NCI-H2171 treated with DMSO at 0.1 percent for 48 hours (cell line): Measurements from ENCODE around the gene FGF12.

Experiments
- DNase-seq: peaks from one replicate; lab custom pipeline; 2025; lab: John Stamatoyannopoulos, UW

The FGF12 gene

DNA sequence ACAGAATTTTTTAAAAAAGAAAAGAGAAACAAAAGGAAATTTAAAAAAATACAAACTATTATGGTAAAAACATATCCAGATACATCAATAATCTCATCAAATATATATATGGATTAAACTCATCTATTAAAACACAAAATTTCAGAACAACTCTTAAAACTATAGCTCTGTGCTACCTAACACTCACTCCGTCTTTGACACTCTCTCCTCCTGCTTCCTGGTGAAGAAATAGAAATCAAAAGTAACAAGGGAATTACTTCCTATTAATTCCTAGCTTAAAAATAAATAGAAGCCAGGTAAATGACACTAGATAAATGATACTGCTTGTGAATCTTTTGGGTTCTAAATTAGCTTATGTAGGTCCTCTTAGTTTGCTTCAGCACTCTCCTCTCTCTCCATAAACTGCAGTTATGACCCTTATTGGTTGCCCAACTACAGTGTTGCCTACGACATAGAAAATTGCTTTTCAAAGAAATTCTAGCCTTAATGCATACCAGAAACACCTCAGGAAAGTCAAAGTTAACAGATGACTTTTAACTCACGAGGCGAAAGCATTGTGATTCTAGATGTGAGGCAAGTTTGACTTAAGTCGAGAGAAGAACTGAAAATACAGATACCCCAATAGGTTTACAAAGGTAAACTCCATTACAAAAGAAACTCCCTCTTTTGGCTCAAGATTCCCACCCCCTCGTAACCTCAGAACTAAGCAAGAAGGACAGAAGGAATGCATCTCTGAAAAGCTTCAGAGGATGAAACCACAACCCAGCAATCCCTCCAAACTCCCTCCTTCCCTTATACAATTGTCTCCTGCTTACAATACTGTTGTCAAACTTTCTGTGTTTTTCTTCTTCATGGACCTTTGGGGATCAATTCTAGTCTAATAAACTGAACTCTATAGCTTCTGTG is 394.7 kb downstream of the FGF12 start:
- DNase-seq: no peak

DNA sequence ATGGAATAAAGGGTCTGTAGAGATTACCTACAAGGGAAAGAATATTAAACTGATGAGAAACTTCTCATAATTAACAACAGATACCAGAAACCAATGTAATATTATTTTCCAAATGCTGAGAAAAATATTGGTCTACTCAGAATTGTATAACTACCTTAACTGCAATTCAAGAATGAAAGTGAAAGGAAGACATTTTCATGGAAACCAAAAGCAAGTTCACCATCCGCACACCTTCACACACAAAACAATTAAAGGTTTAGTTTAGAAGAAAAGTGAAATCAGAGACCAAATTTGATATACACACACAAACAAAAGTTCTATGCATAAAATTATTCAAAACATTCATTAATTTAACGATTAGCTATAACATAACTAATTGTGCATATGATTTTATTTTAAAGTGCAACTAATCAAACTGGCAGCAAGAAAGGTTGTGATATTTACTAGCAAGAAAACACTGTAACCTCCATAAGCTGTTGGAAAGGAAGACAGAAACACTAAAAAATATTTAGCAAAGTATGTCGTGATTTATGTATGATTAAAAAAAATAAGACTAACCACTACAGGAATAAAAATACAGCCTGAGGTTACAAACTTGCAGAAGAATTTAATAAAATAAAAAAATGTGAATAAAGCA is 395.5 kb downstream of the FGF12 start:
- DNase-seq: no peak

DNA sequence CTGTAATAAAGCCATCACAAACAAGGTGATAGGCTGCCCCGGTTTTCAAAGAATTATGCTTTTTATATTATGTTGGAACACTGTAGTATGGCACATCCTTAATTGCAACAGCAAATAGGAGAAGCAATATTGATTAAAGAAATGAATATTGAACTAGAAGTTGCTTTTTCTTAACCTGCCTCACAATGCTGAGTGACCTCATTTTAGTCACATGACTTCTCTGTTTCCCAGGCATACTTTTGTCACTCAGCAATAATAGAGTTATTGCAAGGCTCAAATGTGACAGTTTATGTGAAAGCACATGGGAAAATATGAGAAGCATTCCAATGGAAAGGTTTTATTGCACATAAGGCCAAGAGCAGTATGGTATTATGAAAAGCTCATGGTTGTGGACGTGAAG is 400.7 kb downstream of the FGF12 start:
- no peak for DNase-seq

DNA sequence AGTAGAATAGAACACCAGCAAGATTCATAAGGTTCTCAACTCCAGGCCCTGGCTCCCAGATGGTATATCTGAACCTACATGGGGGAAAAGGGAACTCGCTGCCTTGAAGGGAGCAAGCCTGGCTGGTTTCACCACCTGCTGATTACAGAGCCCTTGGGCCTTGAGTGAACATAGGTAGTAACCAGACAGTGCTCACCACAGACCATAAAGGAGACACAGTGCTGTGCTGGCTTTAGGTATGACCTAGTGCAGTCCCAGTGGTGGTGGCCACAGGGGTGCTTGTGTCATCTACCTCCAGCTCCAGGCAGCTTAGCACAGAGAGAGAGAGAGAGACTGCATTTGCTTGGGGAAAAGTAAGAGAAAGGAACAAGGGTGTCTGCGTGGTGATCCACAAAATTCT is 409.8 kb downstream of the FGF12 start:
- DNase-seq: no peak

DNA sequence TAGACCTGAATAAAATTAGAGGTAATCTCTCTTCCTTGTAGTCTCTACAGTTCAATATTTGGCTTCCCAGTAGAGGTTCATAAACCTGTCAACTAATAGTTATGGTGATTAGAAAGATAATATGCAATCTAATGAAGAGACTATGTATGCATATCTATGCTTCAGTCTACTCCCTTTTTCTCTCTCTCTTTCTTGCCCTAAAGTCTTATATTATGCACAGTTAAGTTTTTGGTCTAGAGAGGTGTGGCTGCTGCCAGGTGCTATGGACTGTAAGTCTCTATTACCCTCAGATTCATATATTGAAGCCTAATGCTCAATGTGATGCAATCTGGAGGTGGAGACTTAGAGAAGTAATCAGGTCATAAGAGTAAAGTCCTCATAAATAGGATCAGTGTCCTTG is 413.7 kb downstream of the FGF12 start:
- DNase-seq: no peak

DNA sequence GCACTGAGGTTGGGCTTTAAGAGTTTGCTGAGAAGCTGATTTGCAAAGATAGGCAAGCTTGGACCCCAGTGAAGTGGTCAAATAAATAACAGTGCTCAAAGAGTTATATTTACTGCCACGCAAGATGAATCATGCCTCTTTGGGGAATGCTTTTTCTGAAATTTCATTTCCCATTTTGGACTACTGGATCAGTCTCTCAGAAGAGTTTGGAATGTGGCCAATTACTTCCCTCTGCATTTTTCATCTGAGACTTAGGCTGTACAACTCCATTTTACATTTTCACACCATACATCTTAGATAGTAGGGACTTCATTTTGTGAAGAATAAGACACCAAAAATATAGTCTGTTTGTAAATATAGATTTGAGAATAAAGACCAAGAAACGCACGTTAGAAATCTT is 419.7 kb downstream of the FGF12 start:
- DNase-seq: no peak

DNA sequence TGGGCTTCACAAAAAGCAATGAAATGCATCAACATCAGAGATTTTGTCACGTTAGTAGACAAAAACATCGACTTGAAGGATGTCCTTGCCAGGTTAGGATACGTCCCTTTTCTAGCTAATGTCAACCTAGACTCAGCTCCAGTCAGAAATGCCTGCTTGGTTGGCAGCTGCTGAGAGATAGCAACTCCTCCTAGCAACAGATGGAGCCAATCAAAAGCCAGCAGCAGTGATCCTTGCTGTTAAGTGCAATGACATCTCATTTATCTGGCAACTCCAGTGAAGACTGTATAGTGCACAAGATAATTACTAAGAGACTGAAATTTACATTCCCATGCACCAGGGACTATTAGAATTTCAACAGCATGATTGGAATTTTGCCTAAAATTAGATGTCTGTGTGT is 424.1 kb downstream of the FGF12 start:
- DNase-seq: peak; percentile 70

DNA sequence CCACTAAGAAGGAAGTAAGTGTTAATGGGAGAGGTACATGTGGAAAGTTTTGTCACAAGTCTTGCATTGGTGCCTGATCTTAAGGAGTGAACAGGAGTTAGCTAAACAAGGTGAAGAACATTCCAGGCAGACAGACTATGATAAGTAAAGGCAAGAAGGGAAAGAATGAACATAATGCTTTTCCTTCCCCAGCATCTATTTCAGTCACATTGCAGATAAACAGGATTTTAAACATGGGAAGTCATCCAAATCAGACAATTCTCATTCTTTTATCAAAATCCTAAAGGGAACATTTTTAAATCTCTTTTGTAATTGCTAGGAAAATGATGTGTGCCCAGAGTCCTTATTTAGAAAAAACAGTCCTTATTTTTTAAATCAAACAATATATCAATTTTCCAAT is 424.6 kb downstream of the FGF12 start:
- no peak for DNase-seq

DNA sequence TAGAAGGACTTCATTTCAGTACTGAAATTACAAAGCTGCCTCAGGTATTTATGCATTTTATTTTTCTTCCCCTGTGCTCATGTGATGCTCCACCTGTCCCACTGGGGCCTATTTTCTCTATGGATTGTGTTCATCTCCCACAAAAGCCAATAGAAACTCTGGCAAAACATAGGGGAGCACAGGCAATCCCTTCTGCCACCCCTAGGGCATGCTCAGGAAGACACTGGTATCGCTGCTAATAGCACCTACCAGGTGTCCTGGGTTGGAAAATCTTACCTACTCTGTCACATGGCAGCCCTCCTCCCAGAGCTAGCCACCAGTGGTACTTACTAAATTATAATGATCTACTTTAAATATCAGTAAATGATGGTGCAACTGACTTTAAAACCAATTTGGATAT is 427.4 kb downstream of the FGF12 start:
- no peak for DNase-seq

DNA sequence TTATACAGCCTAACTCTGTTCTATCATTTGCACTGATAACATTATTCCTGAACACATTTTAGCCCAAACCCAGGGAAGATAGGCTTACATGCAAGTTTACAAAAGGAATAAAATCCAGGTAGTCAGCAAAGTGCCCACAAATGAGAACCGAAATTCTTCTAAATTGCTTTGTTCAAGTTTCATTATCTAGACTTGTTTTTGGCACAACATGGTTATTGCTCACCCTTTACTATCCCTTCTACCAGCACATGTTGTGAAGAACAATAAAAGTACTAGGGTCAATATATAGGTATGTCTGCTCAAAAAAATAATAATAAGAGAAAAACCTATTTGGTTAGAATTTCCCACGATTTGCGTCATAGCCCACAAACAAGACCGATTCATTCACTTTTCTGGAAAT is 430.5 kb downstream of the FGF12 start:
- DNase-seq: no peak

DNA sequence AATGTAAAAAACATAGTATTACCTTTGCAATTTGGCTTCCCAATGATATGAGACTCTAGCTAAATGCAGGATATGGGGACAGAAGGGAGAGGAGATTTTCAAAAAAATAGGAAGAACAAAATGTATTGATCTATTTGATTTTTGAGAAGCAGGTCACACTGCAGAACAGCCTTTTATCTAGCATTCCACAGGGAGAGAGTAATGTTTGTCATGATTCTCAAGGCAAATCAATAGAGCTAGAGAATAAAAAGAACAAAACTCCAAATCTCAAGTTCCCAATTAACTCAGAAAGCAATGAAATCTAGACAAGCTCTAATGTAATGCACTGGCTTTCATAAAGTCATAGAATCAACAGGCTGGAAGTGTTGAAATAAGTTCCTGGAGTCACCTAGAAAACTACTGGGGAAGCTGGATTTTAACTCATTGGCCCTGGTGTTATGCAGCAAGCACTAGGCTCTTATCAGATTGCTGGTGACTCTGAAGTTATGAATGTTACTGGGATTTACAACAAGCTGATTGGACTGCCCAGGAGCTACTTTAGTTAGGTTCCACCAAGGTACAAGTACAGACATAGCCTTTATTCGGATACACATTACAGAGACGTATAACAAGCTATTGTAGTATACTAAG is 442.8 kb downstream of the FGF12 start:
- DNase-seq: no peak

DNA sequence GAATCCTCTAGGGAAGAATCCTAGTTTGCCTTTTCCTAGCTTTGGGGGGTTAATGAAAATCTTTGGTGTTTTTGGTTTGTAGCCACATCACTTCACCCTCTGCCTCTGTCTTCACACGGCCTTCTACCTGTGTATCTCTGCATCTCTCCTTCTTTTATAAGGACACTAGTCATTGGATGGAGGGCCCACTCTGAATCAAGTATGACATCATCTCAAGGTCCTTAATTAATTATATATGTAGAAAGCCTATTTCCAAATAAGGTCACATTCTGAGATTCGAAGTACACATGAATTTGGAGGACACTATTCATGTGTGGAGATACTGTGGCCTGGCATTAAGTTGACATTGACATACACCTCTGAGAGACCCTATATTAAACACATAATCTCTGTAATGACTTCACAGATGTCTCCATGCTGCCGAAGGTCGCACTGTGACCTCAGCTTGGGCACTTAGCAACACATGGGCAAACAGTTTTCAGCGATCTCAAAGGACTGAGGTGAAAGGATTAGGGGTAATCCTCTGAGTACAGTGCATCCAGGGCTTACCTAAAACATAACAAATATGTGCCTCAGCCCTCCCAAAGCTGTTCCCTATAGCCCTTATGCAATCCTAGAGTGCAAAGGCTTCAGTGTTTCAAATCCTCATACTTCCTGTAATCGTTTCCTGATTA is 446.0 kb downstream of the FGF12 start:
- no peak for DNase-seq

DNA sequence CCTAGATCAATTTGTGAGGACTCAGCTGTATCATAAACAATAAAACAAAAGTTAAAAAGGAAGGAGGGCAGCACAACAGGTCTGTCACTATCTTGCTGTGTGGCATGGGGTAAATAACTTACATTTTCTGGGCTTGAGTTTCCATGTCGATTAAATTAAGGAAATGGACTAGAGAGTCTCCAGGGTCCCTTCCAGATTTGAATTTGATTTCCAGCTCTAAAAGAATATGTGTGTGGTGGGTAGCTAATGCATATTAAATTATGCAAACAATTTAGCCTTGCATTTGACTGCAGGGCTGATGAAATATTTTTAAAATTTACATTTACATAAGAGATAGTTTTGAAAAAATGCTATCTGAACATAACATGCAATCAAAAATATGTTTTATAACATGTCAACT is 447.7 kb downstream of the FGF12 start:
- no peak for DNase-seq

DNA sequence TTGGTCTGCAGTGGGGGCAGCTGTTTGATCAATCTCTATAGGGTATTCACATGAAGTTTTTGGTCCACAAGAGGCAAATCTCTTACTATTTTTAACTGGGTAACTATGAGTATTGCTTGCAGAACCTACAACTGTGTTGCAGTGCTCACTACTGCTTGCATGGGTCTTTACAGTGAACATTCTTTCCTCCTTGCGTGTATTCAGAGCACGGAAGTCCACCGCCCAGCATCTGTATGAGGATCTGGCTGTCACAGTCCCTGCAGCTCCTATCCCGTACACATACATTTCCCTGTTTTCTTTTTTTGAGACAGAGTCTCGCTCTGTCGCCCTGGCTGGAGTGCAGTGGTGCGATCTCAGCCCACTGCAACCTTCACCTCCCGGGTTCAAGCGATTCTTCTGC is 449.9 kb downstream of the FGF12 start:
- no peak for DNase-seq

DNA sequence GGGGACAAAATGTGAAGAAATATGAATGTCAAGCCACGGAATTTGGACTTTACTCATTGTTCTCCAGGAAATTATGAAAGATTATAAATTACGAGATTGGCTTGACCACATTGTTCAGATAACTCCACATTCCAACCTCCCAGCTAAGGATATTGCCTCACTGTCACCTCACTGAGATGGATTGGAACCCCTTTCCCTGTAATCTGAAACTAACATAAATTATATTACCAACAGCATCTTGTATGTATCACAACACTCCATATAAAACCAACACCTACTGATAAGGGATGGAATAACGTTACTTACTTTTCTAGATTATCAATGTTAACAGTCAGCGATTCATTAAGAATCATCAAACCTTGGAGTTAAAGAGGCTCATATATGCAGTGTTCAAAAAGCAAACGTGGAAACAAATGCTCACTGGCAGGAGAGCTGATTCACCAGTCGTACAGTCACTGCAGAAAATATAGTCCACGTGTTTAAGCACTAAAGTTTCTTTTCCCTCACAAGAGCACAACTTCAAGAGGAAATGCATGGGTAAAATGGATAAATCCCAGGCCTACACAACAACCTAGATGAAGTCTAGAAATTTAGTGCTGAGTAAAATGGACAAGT is 451.5 kb downstream of the FGF12 start:
- no peak for DNase-seq

DNA sequence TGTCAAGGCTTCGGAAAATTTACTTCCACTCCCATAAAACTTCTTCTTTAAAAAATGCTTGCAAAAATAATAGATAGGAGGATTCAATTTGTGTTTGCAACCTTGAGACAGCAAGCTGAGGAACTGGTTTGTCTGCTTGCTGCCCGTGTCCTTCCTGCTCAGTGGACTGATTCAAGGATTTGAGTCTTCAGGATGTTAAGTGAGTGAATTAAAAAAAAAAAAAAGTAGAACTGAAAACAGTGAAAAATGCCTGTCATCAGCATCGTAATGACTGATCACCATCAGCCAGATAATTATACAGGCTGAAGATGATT is 453.7 kb downstream of the FGF12 start:
- DNase-seq: no peak

DNA sequence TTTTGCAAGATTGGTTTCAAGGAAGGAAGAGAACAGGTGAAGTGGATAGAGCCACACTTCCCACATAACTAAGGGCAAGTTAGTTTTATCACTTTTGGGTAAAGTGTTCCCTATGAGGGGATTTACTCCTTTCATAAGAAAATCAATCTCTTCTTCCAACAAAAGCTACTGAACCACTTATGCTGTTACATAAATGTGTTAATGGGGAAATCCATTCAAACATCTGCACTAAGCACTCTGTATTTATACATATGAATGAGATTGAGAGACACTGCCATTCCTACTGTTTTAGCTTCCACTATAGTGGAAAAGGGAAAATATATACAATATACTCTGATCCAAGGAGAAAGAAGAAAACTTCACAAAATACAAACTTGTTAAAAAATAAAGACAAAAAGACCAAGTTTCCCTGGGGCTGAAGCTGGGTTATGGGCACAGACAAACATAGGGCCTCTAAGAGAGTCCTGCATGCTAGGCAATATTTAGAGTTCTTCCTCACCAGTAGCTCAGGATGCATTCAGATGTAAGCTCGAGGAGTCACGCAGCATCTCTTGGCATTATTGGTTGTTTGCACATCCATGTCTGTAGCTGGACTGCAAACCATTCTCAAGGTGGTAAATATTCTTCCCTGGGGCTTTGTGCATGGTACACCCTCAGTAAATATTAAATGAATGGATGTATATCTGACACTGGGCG is 454.2 kb downstream of the FGF12 start:
- DNase-seq: no peak

DNA sequence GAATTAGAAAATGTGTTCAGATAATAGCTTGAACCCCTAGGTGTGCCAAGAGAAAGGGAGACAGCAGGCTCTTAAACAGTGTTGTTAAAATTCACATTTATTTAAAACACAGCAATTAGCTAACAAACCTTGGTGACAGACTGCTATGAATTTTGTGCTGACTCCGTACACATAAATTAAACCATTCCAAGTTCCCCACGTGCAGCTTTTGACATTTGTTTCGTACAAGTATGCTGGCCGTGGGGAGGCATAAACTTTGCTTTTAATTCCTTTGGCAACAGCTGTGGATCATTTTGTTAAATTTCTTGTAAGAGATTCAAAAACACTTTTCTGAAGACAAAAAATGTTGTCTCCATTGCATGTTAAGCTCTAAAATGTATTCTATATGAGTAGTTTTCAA is 465.3 kb downstream of the FGF12 start:
- no peak for DNase-seq

DNA sequence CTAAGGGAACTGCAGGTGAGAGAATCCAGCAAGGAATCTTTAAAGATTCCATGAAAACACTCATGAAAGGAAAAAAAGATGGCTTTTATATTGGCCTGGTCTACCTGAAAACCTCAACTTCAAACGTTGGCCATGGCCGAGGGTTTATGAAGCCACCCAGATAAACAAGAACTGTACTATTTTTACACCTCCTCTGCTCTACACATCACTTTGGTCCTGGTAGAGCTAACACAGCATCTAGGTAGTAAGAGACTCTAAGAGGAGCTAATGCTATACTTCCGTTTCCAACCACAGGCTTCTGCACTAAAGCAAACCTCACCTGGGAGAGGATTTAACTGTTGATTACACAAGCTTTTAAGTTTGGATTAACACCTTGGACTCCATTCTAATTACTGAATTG is 466.2 kb downstream of the FGF12 start:
- DNase-seq: no peak

DNA sequence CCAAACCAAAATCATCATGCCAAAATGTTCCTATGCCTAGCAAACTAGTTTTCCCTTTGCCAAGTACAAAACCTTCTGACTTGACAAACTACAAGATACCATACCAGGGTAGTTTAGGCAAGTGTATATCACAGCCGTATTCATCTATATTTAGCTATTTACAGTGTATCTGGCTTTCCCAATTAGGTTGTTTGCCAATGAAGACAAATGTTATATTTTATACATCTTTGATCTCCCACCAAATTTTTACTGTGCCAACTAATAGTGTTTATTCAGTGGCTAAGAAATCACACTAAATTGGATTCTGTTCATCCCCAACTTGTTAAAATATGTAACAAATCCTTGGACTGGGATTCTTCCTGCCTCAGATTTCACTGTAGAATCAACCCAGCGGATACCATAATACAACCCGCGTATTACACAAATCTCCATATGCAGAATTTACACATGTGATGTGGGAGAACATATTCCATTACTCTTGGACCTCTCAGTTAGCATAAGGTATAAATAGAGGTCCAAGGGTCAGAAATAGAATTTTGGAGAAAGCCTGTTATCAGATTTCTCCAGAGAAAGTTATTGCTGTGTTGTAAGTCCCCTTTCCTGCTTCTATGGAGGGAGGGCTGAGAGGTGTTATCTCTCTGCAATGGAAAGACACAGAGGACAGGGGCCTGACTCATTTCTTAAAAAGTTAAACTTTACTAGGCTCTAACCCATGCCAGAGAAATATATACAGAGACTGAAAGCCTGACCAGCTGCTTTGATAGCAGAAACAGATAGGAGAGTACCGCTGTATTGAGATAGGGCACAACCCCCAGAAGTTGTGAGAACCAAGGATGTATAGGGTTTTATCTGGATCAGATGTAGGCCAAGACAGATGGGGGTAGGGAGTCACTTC is 467.0 kb downstream of the FGF12 start:
- no peak for DNase-seq

DNA sequence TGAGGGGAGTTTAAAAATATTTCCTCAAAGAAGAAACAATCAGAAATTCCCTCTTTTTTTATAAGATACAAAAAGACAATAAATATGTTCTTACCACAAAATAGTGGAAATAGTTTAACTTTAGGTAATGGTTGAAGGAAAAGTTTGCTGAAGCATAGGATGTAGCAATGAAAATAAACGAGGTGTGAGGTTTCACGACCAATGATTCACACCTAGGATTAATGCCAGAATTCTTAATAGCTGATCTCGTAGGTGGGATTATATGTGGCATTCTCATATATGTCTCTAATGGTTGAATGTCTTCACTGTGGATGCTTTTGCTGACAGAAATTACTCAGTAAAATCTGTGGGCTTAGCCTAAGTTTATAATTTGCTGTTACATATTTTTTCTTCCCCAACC is 467.7 kb downstream of the FGF12 start:
- no peak for DNase-seq
